Smooth muscle cell (in vitro differentiated cells): ENCODE measurements around the gene ABCA3. TPM values are rescaled to one million over a fixed set of nuclear protein-coding genes. Genes with fewer than 3 reads are reported as not detected.
A peak's percentile ranks its signal among the peaks of the same experiment; 100 is the strongest.

Experiments used
- DNase-seq: peaks from one replicate; lab custom pipeline; 2025; ENCODE audit not compliant: unreplicated experiment; lab: John Stamatoyannopoulos, UW
- H2AFZ ChIP-seq: fragments of 200-600 bp; sonication (generic); 2 replicates; pipeline ENCODE4 v1.6.0; 2016; ENCODE audit warnings: antibody characterized with exemption, low read depth, mild to moderate bottlenecking
- H3F3A ChIP-seq: fragments of 200-600 bp; sonication (generic); 2 replicates; pipeline ENCODE4 v1.6.0; 2017; ENCODE audit warnings: antibody characterized with exemption, low read depth
- H3K27ac ChIP-seq: fragments of 200-600 bp; sonication (generic); 2 replicates; pipeline ENCODE4 v1.5.1; 2016; ENCODE audit warnings: low read depth, mild to moderate bottlenecking
- H3K27me3 ChIP-seq: fragments of 200-600 bp; sonication (generic); 2 replicates; pipeline ENCODE4 v1.6.1; 2016; ENCODE audit warnings: low read depth, mild to moderate bottlenecking
- H3K36me3 ChIP-seq: fragments of 200-600 bp; sonication (generic); 2 replicates; pipeline ENCODE4 v1.5.1; 2016; ENCODE audit warnings: low read depth
- H3K4me1 ChIP-seq: fragments of 200-600 bp; sonication (generic); 2 replicates; pipeline ENCODE4 v1.5.1; 2016; ENCODE audit warnings: low read depth
- H3K4me2 ChIP-seq: fragments of 200-600 bp; sonication (generic); 2 replicates; pipeline ENCODE4 v1.6.0; 2016; ENCODE audit warnings: mild to moderate bottlenecking
- H3K4me3 ChIP-seq: fragments of 200-600 bp; sonication (generic); 2 replicates; pipeline ENCODE4 v1.5.1; 2016; ENCODE audit warnings: mild to moderate bottlenecking
- H3K79me2 ChIP-seq: fragments of 200-600 bp; sonication (generic); 2 replicates; pipeline ENCODE4 v1.6.0; 2016; ENCODE audit warnings: low read depth, mild to moderate bottlenecking
- H3K9ac ChIP-seq: fragments of 200-600 bp; sonication (generic); 2 replicates; pipeline ENCODE4 v1.6.0; 2016; ENCODE audit warnings: low read depth
- H3K9me3 ChIP-seq: fragments of 200-600 bp; sonication (generic); replicated peaks from 2 replicates; pipeline ENCODE4 v1.5.1; 2016; ENCODE audit warnings: low read depth
- H4K20me1 ChIP-seq: fragments of 200-600 bp; sonication (generic); 2 replicates; pipeline ENCODE4 v1.6.0; 2016; ENCODE audit warnings: low read depth
- CTCF ChIP-seq: fragments of 200-600 bp; sonication (generic); IDR thresholded peaks from 2 replicates; pipeline ENCODE4 v1.5.1; 2017; ENCODE audit warnings: borderline replicate concordance, mild to moderate bottlenecking, antibody characterized with exemption; ENCODE audit not compliant: insufficient read depth, poor library complexity, severe bottlenecking
- WGBS: methylation state at CpG from one replicate; pipeline ENCODE4 v1.1.7; 2016; ENCODE audit warnings: low lambda C conversion rate; 5-methylcytosine and 5-hydroxymethylcytosine counted together
- polyA plus RNA-seq: library from polyadenylated mRNA; unstranded; fragments of >200 nt; fragmentation: Nextera tagmentation; extraction: Ambion mirVana; gene quantifications from 2 replicates; pipeline ENCODE4 v1.2.1, GENCODE V29; 2016
- total RNA-seq: library from RNA; depleted of rRNA; stranded (reverse); fragments of >200 nt; gene quantifications from 2 replicates; pipeline ENCODE4 v1.2.3, GENCODE V29; 2014

The ABCA3 gene
- total and polyA plus RNA-seq, 2 experiments from 2014 or later, result 1.4 to 2.2 TPM

GRCh38 chr16:2371421-2371820 is 30.9 kb upstream of the ABCA3 start:
- Histone ChIP-seq H2AFZ (no peak overlapping the region), H3K27me3 (peaks cover 6% of the 10 kb centered on the region), H4K20me1 (no peaks in the 10 kb centered on the region), H3K79me2 (no peaks in the 10 kb centered on the region), H3K4me3 (no peak overlapping the region), H3K27ac (no peak overlapping the region), H3K4me2 (no peak overlapping the region), H3K9me3 (no peaks in the 10 kb centered on the region), H3K4me1 (no peaks in the 10 kb centered on the region), H3F3A (peaks cover 5% of the 10 kb centered on the region), H3K36me3 (no peaks in the 10 kb centered on the region), H3K9ac (no peak overlapping the region)
- no peak for TF ChIP-seq CTCF
- DNase-seq, result no peak
- WGBS, result 92% methylated on average over 2 of the region's 2 CpGs

- Histone ChIP-seq H3F3A (peaks cover 9% of the 10 kb centered on the region), H4K20me1 (no peaks in the 10 kb centered on the region), H3K4me2 (no peak overlapping the region), H3K9me3 (no peaks in the 10 kb centered on the region), H3K4me1 (no peaks in the 10 kb centered on the region), H3K27ac (no peak overlapping the region), H3K36me3 (no peaks in the 10 kb centered on the region), H3K4me3 (no peak overlapping the region), H3K79me2 (no peaks in the 10 kb centered on the region), H3K9ac (no peak overlapping the region), H2AFZ (no peak overlapping the region), H3K27me3 (peaks cover 6% of the 10 kb centered on the region)
- no peak for TF ChIP-seq CTCF
- DNase-seq, result no peak
Measured at GRCh38 chr16:2370721-2371120, 30.2 kb upstream of the ABCA3 start.

- WGBS, result 95% methylated on average over 13 of the region's 13 CpGs
- peak overlapping the region; percentile 62 for H3K9ac ChIP-seq
- H3K4me2 ChIP-seq, result no peak overlapping the region
- H4K20me1 ChIP-seq, result no peaks in the 10 kb centered on the region
- TF ChIP-seq CTCF, result no peak
- no peaks in the 10 kb centered on the region for H3K9me3 ChIP-seq
- H3K36me3 ChIP-seq, result no peaks in the 10 kb centered on the region
- H2AFZ ChIP-seq, result no peak overlapping the region
- peaks cover 6% of the 10 kb centered on the region for H3K27me3 ChIP-seq
- DNase-seq, result no peak
- H3K4me1 ChIP-seq, result peaks cover 3% of the 10 kb centered on the region
- peak overlapping the region; percentile 83 for H3K27ac ChIP-seq
- no peak overlapping the region for H3K4me3 ChIP-seq
- H3K79me2 ChIP-seq, result no peaks in the 10 kb centered on the region
- H3F3A ChIP-seq, result peaks cover 17% of the 10 kb centered on the region
Measured at GRCh38 chr16:2366660-2367309, 26.3 kb upstream of the ABCA3 start.
